ENCODE results near the gene WWOX. TPM values are rescaled to one million over a fixed set of nuclear protein-coding genes. Genes with fewer than 3 reads are reported as not detected.

The WWOX gene
- total and polyA plus RNA-seq, 4 experiments from 2014 or later, result 10.4 to 23.1 (median 17.5) TPM

DNA sequence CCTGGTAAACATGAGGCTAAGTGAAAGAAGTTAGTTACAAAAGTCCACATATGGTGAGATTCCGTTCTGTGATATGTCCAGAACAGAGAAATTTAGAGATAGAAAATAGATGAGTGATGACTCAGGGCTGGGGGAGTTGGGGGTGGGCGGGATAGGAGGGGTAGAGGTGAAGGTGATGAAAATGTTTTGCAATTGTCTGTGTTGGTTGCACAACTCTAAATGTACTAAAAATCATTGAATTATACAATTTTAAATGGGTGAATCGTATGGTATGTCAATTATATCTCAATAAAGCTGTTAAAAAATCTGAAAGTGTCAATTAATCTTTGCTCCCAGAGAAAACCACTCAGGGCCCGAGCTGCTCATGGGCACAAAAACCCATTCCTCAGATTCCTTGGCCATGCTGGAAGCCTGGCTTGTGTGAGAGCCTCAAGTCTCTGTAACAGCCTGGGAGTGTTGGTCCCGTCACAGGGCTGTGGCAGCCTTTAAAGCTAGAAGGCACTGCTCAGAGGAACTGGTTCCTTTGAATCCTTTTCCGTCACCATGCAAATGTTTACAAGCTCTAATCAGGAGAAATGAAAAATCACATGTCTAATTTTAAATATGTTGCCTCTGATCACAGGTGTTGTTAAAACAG is 225.3 kb downstream of the WWOX start:
- no peaks in the 10 kb centered on the region for H3K4me1 ChIP-seq (ENCODE audit: insufficient read depth, low read length)
- H3K27ac ChIP-seq (ENCODE audit: low read depth, low read length), result no peak overlapping the region
- no peaks in the 10 kb centered on the region for H3K27me3 Mint-ChIP-seq
- ChIA-PET POLR2A (ENCODE audit: partially characterized antibody) (no interaction called here), CTCF (ENCODE audit: partially characterized antibody) (no interaction called here)
- H3K9me3 ChIP-seq (ENCODE audit: control insufficient read depth in 1 of 2, low read length in 2 of 2), result no peaks in the 10 kb centered on the region
- no peak overlapping the region for H3K27ac Mint-ChIP-seq
- H3K4me3 Mint-ChIP-seq, result no peak overlapping the region
- intact Hi-C loops (cut with micrococcal nuclease), result no loop called here
- H3K27me3 ChIP-seq (ENCODE audit: insufficient read depth, low read length), result no peaks in the 10 kb centered on the region
- no peak overlapping the region for H3K4me3 ChIP-seq (ENCODE audit: low read length in 2 of 2)
- H3K36me3 Mint-ChIP-seq, result peaks cover 0 to 1% of the 10 kb centered on the region in 2 donors
- H3K9me3 Mint-ChIP-seq, result peaks cover 0 to 2% (median 0%) of the 10 kb centered on the region in 8 donors
- DNase-seq, result no peak
- H3K4me1 Mint-ChIP-seq, result no peaks in the 10 kb centered on the region
- no peaks in the 10 kb centered on the region for H3K36me3 ChIP-seq (ENCODE audit: insufficient read depth, low read length)

DNA sequence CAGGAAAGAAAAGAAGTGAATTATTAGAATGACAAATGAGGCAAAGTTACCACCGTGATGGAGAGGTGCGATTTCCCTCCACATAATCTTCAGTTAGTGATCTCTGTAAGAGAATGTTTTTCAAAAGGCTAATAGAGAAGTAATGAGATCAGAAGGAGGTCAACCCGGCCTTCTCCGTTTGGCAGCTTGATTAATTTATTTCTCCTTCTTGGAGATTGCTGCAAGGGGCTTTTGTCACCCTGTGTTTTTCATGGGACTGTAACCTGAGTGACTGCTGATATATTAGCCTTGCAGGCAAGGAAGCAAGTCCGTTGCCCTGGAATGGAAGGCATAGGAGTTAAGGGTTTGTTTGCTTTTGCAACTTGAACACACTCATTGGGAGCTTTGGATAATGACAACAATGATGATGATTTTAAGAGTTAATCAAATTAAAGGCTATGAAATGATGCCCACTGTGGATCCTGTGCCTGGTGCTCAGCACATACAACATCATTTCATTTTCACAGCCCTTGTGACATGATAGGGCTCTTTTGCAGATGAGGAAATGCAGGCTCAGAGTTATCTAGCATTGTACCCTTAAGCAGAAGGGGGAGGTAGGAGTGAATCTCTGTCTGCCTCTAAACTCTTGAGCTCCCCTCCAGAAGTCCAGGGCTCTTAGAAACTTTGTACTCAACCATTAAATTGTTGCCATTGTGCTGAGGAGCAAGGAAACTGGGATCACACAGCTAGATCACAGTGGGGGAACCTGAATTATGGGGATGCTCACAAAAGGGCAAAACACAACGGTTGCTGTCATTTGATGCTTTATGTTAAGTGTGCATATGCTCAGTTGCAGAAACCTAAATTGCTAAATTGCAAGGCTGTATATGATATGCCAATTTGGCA is 226.3 kb downstream of the WWOX start:
- H3K4me3 Mint-ChIP-seq, result no peak overlapping the region
- intact Hi-C loops (cut with micrococcal nuclease), result no loop called here
- no peaks in the 10 kb centered on the region for H3K27me3 ChIP-seq (ENCODE audit: insufficient read depth, low read length)
- peaks cover 0 to 2% (median 0%) of the 10 kb centered on the region in 8 donors for H3K9me3 Mint-ChIP-seq
- DNase-seq, result no peak
- ChIA-PET CTCF (ENCODE audit: partially characterized antibody) (no interaction called here), POLR2A (ENCODE audit: partially characterized antibody) (no interaction called here)
- no peaks in the 10 kb centered on the region for H3K36me3 Mint-ChIP-seq
- no peak overlapping the region for H3K27ac Mint-ChIP-seq
- no peak overlapping the region for H3K27ac ChIP-seq (ENCODE audit: low read depth, low read length)
- H3K4me1 Mint-ChIP-seq, result no peaks in the 10 kb centered on the region
- H3K36me3 ChIP-seq (ENCODE audit: insufficient read depth, low read length), result no peaks in the 10 kb centered on the region
- no peaks in the 10 kb centered on the region for H3K27me3 Mint-ChIP-seq
- no peak overlapping the region for H3K4me3 ChIP-seq (ENCODE audit: low read length in 2 of 2)
- no peaks in the 10 kb centered on the region for H3K9me3 ChIP-seq (ENCODE audit: control insufficient read depth in 1 of 2, low read length in 2 of 2)
- H3K4me1 ChIP-seq (ENCODE audit: insufficient read depth, low read length), result no peaks in the 10 kb centered on the region

DNA sequence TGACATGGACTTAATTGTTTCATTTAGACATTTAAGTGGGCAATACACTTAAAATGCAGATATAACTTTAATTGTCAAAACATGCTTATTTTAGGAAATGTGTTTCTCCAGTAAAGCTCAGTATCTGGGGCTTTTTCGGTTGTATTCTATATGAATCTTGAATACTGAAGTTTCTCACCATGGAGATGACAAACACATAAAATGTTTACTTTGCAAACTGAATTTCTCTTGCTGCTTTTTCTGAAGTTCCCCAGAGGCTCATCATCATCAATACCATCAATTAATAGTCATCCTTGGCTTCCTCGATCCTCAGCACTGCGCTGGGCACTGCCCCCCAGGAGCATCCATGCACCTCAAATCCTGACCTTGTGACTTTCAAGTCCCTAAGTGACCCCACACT is 227.3 kb downstream of the WWOX start:
- no peak overlapping the region for H3K4me3 Mint-ChIP-seq

DNA sequence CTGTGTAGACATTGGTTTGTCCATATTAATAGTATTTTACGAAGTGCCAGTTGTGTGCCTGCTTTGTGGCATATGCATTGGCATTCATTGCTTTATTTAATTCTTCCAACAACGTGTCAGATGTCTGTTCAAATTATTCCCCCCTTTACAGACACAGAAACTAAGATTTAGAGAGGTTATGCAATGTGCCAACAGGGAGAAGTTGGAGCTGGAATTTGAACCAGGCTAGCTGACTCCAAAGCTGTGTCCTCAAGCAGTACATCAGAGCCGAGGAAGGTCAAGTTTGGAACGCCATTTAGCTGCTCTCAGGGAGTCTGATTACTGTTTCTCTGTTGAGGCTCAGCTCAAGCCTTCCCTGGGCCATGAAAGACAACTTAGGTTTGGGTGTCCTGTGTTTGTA is 232.3 kb downstream of the WWOX start:
- Histone ChIP-seq H3K27ac (ENCODE audit: low read depth, low read length) (no peak overlapping the region), H3K4me3 (ENCODE audit: low read length in 2 of 2) (no peak overlapping the region), H3K36me3 (ENCODE audit: insufficient read depth, low read length) (no peaks in the 10 kb centered on the region), H3K4me1 (ENCODE audit: insufficient read depth, low read length) (no peaks in the 10 kb centered on the region), H3K27me3 (ENCODE audit: insufficient read depth, low read length) (no peaks in the 10 kb centered on the region), H3K9me3 (ENCODE audit: control insufficient read depth in 1 of 2, low read length in 2 of 2) (no peaks in the 10 kb centered on the region)
- Mint-ChIP-seq H3K9me3 (peaks cover 0 to 3% (median 0%) of the 10 kb centered on the region in 8 donors), H3K4me1 (no peaks in the 10 kb centered on the region), H3K36me3 (peaks cover 0 to 12% of the 10 kb centered on the region in 2 donors), H3K4me3 (no peak overlapping the region), H3K27me3 (no peaks in the 10 kb centered on the region), H3K27ac (no peak overlapping the region)
- no peak for DNase-seq
- POLR2A ChIA-PET (ENCODE audit: partially characterized antibody), result no interaction called here
- intact Hi-C loops (cut with micrococcal nuclease), result no loop called here
- CTCF ChIA-PET (ENCODE audit: partially characterized antibody), result no interaction called here

More for the DNA sequence above, 227.3 kb downstream of the WWOX start:
- Histone ChIP-seq H3K4me1 (ENCODE audit: insufficient read depth, low read length) (no peaks in the 10 kb centered on the region), H3K9me3 (ENCODE audit: control insufficient read depth in 1 of 2, low read length in 2 of 2) (no peaks in the 10 kb centered on the region), H3K36me3 (ENCODE audit: insufficient read depth, low read length) (no peaks in the 10 kb centered on the region), H3K27me3 (ENCODE audit: insufficient read depth, low read length) (no peaks in the 10 kb centered on the region), H3K4me3 (ENCODE audit: low read length in 2 of 2) (no peak overlapping the region), H3K27ac (ENCODE audit: low read depth, low read length) (no peak overlapping the region)
- Mint-ChIP-seq H3K27me3 (no peaks in the 10 kb centered on the region), H3K27ac (peak overlapping the region in 1 of 7 donors; percentile 53), H3K4me1 (no peaks in the 10 kb centered on the region), H3K36me3 (no peaks in the 10 kb centered on the region), H3K9me3 (peaks cover 0 to 2% (median 0%) of the 10 kb centered on the region in 8 donors)
- ChIA-PET CTCF (ENCODE audit: partially characterized antibody) (no interaction called here), POLR2A (ENCODE audit: partially characterized antibody) (no interaction called here)
- DNase-seq, result no peak
- intact Hi-C loops (cut with micrococcal nuclease), result no loop called here

DNA sequence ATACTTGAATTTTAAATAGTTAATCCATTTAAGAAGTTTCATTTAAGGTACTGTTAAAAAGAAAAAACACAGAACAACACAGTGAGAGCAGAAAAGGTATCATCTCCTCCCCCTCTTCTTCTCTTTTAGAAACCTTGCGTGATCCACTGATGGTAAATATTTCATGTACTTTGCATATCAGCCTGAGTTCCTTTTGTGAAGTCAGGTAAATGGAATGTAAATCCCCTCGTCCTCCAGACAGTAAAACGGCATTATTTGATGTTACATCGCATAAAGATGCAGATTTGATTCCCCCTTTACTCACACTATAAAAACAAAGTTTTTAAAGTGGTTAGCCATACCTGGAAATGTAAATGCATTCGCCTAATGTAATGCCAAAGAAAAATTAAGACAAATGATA is 234.4 kb downstream of the WWOX start:
- peaks cover 0 to 4% (median 0%) of the 10 kb centered on the region in 8 donors for H3K9me3 Mint-ChIP-seq
- DNase-seq, result no peak
- Histone ChIP-seq H3K36me3 (ENCODE audit: insufficient read depth, low read length) (no peaks in the 10 kb centered on the region), H3K4me3 (ENCODE audit: low read length in 2 of 2) (no peak overlapping the region), H3K4me1 (ENCODE audit: insufficient read depth, low read length) (no peaks in the 10 kb centered on the region), H3K9me3 (ENCODE audit: control insufficient read depth in 1 of 2, low read length in 2 of 2) (no peaks in the 10 kb centered on the region), H3K27me3 (ENCODE audit: insufficient read depth, low read length) (no peaks in the 10 kb centered on the region), H3K27ac (ENCODE audit: low read depth, low read length) (no peak overlapping the region)
- H3K4me3 Mint-ChIP-seq, result no peak overlapping the region
- intact Hi-C loops (cut with micrococcal nuclease), result no loop called here
- POLR2A ChIA-PET (ENCODE audit: partially characterized antibody), result no interaction called here
- peaks cover 0 to 12% of the 10 kb centered on the region in 2 donors for H3K36me3 Mint-ChIP-seq
- CTCF ChIA-PET (ENCODE audit: partially characterized antibody), result no interaction called here
- no peak overlapping the region for H3K27ac Mint-ChIP-seq
- H3K27me3 Mint-ChIP-seq, result no peaks in the 10 kb centered on the region
- H3K4me1 Mint-ChIP-seq, result no peaks in the 10 kb centered on the region

DNA sequence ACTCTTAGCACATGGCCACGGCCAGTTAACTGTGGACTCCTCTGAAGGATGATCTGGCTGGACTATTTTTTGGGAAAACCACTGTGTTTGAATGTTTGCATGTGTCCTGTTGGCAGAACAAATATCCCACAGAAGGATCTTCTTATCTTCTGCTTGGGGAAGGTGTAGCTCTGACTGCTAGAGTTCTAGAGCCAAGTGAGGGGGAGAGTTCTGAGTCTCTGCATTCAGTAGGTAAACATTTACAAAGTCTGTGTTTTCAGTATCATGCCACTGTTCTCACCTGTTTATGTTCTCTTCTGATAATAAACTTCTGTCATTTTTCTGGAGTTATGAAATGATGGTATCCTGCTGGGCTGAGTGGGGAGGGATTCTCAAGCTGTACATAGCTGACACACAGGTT is 241.1 kb downstream of the WWOX start:
- no peak overlapping the region for H3K4me3 Mint-ChIP-seq
- CTCF ChIA-PET (ENCODE audit: partially characterized antibody), result interaction anchor here (1.4 kb wide), 1 partner anchor 55 kb away, joined by 3 read pairs; no protein-coding TSS in a partner anchor
- H3K27me3 Mint-ChIP-seq, result no peaks in the 10 kb centered on the region
- intact Hi-C loops (cut with micrococcal nuclease), result no loop called here
- no peak for DNase-seq
- POLR2A ChIA-PET (ENCODE audit: partially characterized antibody), result no interaction called here
- peaks cover 0 to 24% (median 3%) of the 10 kb centered on the region in 8 donors for H3K9me3 Mint-ChIP-seq
- peaks cover 0 to 30% of the 10 kb centered on the region in 2 donors for H3K36me3 Mint-ChIP-seq
- H3K27ac Mint-ChIP-seq, result no peak overlapping the region
- no peaks in the 10 kb centered on the region for H3K4me1 Mint-ChIP-seq
- no peaks in the 10 kb centered on the region for H3K27me3 ChIP-seq (ENCODE audit: insufficient read depth, low read length)
- no peak overlapping the region for H3K27ac ChIP-seq (ENCODE audit: low read depth, low read length)
- no peak overlapping the region for H3K4me3 ChIP-seq (ENCODE audit: low read length in 2 of 2)
- no peaks in the 10 kb centered on the region for H3K36me3 ChIP-seq (ENCODE audit: insufficient read depth, low read length)
- H3K9me3 ChIP-seq (ENCODE audit: control insufficient read depth in 1 of 2, low read length in 2 of 2), result no peaks in the 10 kb centered on the region
- no peaks in the 10 kb centered on the region for H3K4me1 ChIP-seq (ENCODE audit: insufficient read depth, low read length)

DNA sequence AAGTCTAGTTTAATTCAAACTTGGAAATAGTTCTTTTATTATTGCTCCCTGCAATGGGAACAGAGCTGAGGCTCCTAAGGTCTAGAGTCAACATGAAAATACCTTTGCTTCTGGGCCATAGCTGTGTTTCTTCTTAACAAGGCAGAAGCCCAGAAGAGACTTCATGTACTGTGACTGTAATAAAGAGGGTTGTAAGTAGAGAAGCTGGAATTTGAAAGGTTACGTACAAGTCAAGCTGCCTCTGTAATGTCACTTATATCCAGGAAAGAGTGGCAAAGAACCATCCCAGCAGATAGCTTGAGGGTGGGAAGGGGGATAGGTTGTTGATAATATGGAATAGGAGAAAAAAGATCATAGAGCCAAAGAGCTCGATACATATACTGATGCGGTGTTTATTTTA is 248.6 kb downstream of the WWOX start:
- Histone ChIP-seq H3K27ac (ENCODE audit: low read depth, low read length) (no peak overlapping the region), H3K9me3 (ENCODE audit: control insufficient read depth in 1 of 2, low read length in 2 of 2) (no peaks in the 10 kb centered on the region), H3K4me3 (ENCODE audit: low read length in 2 of 2) (no peak overlapping the region), H3K4me1 (ENCODE audit: insufficient read depth, low read length) (no peaks in the 10 kb centered on the region), H3K36me3 (ENCODE audit: insufficient read depth, low read length) (no peaks in the 10 kb centered on the region), H3K27me3 (ENCODE audit: insufficient read depth, low read length) (no peaks in the 10 kb centered on the region)
- Mint-ChIP-seq H3K27ac (peak overlapping the region in 1 of 7 donors; percentile 2), H3K4me3 (no peak overlapping the region), H3K4me1 (no peaks in the 10 kb centered on the region), H3K9me3 (peaks cover 0 to 1% (median 0%) of the 10 kb centered on the region in 8 donors), H3K27me3 (no peaks in the 10 kb centered on the region), H3K36me3 (peaks cover 0 to 15% of the 10 kb centered on the region in 2 donors)
- CTCF ChIA-PET (ENCODE audit: partially characterized antibody), result no interaction called here
- POLR2A ChIA-PET (ENCODE audit: partially characterized antibody), result interaction anchor here (0.6 kb wide), 1 partner anchor 19 kb away, joined by 3 read pairs; no protein-coding TSS in a partner anchor
- intact Hi-C loops (cut with micrococcal nuclease), result no loop called here
- no peak for DNase-seq
